Gastroesophageal sphincter (tissue), 3 donors: Measurements from ENCODE around the gene KCNH1.

Source experiments
- CTCF ChIP-seq, 4 experiments: fragments of 200-600 bp in 2 of 4; fragments of 450-650 bp in 2 of 4; sonication (generic) in 1 of 4; IDR thresholded peaks; one replicate each; pipeline ENCODE4 v1.5.1; 2017 to 2019; ENCODE audit warnings: antibody characterized with exemption in 4 of 4, mild to moderate bottlenecking in 2 of 4, moderate library complexity in 2 of 4
- EP300 ChIP-seq: sonication (generic); formaldehyde crosslinking; IDR thresholded peaks from one replicate; pipeline ENCODE4 v1.6.1; 2017; ENCODE audit warnings: antibody characterized with exemption, mild to moderate bottlenecking
- POLR2AphosphoS5 ChIP-seq: sonication (generic); formaldehyde crosslinking; IDR thresholded peaks from one replicate; pipeline ENCODE4 v1.6.1; 2017; ENCODE audit warnings: antibody characterized with exemption

DNA sequence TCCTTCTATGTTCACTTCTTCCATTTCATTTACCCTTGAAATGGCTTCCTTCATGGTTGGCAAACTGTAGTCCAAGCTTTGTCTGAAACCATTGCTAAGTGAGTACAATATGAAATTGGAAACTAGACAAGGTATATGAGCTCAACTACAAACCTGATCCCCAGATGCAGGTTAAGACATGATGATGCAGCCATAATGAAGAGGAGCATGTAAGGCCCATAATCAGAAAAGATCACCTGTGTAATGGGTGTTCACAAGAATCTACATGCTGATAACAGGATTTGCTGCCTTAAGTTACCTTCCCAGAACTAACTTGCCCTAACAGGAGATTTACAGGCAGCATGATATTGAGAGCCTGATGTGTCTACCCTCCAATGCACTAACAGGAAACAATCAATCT lies 153.9 kb downstream of the KCNH1 start:
- no peak for TF ChIP-seq CTCF (IDR thresholded peaks at IDR 0.05)
- no peak for TF ChIP-seq POLR2AphosphoS5
- no peak for TF ChIP-seq EP300
